Suprapubic skin (tissue), 4 donors: Measurements from ENCODE around the gene ZNF277. TPM values are rescaled to one million over a fixed set of nuclear protein-coding genes. Genes with fewer than 3 reads are reported as not detected.

Source experiments
- DNase-seq, 2 donors: peaks; one replicate each; pipeline ENCODE4 v3.0.0-alpha.2; 2019; ENCODE audit warnings: low spot score in 2 of 2
- H3K27ac ChIP-seq: fragments of 200-600 bp; sonication (generic); one replicate; pipeline ENCODE4 v1.5.1; 2019
- H3K27me3 ChIP-seq: fragments of 200-600 bp; sonication (generic); one replicate; pipeline ENCODE4 v1.5.1; 2019
- H3K36me3 ChIP-seq: fragments of 200-600 bp; sonication (generic); one replicate; pipeline ENCODE4 v1.5.1; 2019
- H3K4me1 ChIP-seq: fragments of 200-600 bp; sonication (generic); one replicate; pipeline ENCODE4 v1.5.1; 2019
- H3K4me3 ChIP-seq: fragments of 200-600 bp; sonication (generic); one replicate; pipeline ENCODE4 v1.5.1; 2019; ENCODE audit warnings: mild to moderate bottlenecking
- H3K9me3 ChIP-seq: fragments of 200-600 bp; sonication (generic); one replicate; pipeline ENCODE4 v1.5.1; 2019
- EP300 ChIP-seq: sonication (generic); formaldehyde crosslinking; IDR thresholded peaks from one replicate; pipeline ENCODE4 v1.6.1; 2017; ENCODE audit warnings: antibody characterized with exemption
- POLR2A ChIP-seq, 2 donors: fragments of 450-650 bp; IDR thresholded peaks; one replicate each; pipeline ENCODE4 v1.6.1; 2017; ENCODE audit warnings: antibody characterized with exemption in 2 of 2, mild to moderate bottlenecking in 2 of 2, moderate library complexity in 2 of 2
- POLR2AphosphoS5 ChIP-seq, 3 donors: sonication (generic); formaldehyde crosslinking; IDR thresholded peaks; one replicate each; pipeline ENCODE4 v1.6.1; 2017; ENCODE audit warnings: antibody characterized with exemption in 3 of 3
- WGBS: methylation state at CpG from one replicate; pipeline ENCODE4 v1.1.5; 2018; 5-methylcytosine and 5-hydroxymethylcytosine counted together
- total RNA-seq, 4 donors: library from RNA; depleted of rRNA; stranded (reverse); fragments of >200 nt; gene quantifications; one replicate each; pipeline ENCODE4 v1.1.0, GENCODE V29; 2016
- TF ChIP-seq, protein P1 (sequence below), 2 donors: fragments of 200-600 bp in 1 of 2; fragments of 450-650 bp in 1 of 2; sonication (generic) in 1 of 2; IDR thresholded peaks; one replicate each; pipeline ENCODE4 v1.5.1; 2016 to 2019; ENCODE audit warnings: antibody characterized with exemption in 2 of 2, mild to moderate bottlenecking in 1 of 2, moderate library complexity in 1 of 2

Gene ZNF277
- total RNA-seq, 4 donors from 2014 or later = 16.5 to 31.9 (median 25.5) TPM

DNA sequence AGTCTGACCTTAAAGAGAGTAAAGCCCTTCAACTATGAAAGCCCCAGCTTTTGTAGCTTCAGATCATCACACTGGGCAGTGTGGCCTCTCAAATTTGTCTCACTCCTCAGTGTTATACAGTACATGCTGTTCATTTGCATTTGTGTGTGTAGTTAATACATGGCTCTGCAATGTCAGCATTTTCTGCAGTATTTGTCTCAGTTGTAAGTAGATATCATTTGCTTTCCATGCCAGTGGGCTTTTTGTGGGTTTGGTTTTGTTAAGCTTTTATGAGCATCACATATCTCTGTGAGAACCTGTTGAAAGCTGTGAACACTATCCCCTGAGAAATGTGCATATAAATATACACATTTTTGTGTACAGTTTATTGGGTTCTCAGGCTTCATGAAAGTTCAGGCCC lies 57.0 kb downstream of the ZNF277 start:
- H3K27me3 ChIP-seq = no peaks in the 10 kb centered on the region
- peaks cover 4% of the 10 kb centered on the region for H3K4me1 ChIP-seq
- DNase-seq = no peak
- H3K36me3 ChIP-seq = no peaks in the 10 kb centered on the region
- no peak overlapping the region for H3K4me3 ChIP-seq
- no peak overlapping the region for H3K27ac ChIP-seq
- TF ChIP-seq POLR2A (IDR thresholded peaks at IDR 0.05) (no peak), EP300 (no peak), POLR2AphosphoS5 (IDR thresholded peaks at IDR 0.05) (no peak)
- TF ChIP-seq, protein P1, sequence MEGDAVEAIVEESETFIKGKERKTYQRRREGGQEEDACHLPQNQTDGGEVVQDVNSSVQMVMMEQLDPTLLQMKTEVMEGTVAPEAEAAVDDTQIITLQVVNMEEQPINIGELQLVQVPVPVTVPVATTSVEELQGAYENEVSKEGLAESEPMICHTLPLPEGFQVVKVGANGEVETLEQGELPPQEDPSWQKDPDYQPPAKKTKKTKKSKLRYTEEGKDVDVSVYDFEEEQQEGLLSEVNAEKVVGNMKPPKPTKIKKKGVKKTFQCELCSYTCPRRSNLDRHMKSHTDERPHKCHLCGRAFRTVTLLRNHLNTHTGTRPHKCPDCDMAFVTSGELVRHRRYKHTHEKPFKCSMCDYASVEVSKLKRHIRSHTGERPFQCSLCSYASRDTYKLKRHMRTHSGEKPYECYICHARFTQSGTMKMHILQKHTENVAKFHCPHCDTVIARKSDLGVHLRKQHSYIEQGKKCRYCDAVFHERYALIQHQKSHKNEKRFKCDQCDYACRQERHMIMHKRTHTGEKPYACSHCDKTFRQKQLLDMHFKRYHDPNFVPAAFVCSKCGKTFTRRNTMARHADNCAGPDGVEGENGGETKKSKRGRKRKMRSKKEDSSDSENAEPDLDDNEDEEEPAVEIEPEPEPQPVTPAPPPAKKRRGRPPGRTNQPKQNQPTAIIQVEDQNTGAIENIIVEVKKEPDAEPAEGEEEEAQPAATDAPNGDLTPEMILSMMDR (IDR thresholded peaks at IDR 0.05) = no peak
- H3K9me3 ChIP-seq = no peaks in the 10 kb centered on the region

GRCh38 chr7:112266141-112266540 lies 59.6 kb downstream of the ZNF277 start:
- 95% methylated on average over 3 of the region's 3 CpGs for WGBS
- TF ChIP-seq POLR2A (IDR thresholded peaks at IDR 0.05) (no peak), EP300 (no peak), POLR2AphosphoS5 (IDR thresholded peaks at IDR 0.05) (no peak)
- TF ChIP-seq, protein P1 (IDR thresholded peaks at IDR 0.05) = no peak

DNA sequence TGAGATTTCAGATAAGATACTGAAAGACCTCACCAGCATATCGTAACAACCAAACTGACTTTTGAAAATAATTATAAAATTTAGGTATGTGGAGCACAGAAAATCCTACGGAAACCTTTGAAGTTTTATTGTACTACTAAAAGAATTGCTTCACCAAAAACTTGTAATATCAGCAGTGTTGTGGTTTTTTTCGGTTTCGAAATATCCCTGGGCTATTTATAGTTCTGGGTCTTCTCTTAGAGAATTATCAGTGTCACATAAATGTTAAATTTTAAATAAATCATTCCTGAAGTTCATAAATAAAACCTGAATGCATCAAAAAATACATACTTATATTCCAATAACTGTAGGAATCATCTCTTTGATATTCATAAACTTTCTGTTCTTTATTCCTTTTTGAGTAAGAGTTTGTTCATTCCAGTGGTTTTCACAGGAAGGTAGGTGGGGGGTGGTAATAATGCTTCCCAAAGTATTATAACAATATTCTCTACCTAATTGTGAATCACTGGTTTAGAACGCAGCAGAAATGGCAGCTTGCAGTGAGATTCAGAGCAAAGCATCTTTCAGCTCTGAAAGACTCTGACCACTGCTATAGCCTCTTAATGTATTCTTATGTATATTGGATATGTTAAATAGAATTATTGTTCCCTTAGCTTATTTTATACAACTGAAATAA lies 60.2 kb downstream of the ZNF277 start:
- WGBS = 59% methylated on average over 5 of the region's 5 CpGs
- DNase-seq = no peak
- H3K4me3 ChIP-seq = no peak overlapping the region
- no peak overlapping the region for H3K27ac ChIP-seq
- TF ChIP-seq POLR2AphosphoS5 (IDR thresholded peaks at IDR 0.05) (no peak), EP300 (no peak), POLR2A (IDR thresholded peaks at IDR 0.05) (no peak)
- TF ChIP-seq, protein P1 (IDR thresholded peaks at IDR 0.05) = no peak
- H3K36me3 ChIP-seq = no peaks in the 10 kb centered on the region
- H3K4me1 ChIP-seq = peaks cover 4% of the 10 kb centered on the region
- H3K27me3 ChIP-seq = no peaks in the 10 kb centered on the region
- H3K9me3 ChIP-seq = no peaks in the 10 kb centered on the region

More at GRCh38 chr7:112266141-112266540, 59.6 kb downstream of the ZNF277 start:
- H3K4me1 ChIP-seq = peaks cover 4% of the 10 kb centered on the region
- H3K27me3 ChIP-seq = no peaks in the 10 kb centered on the region
- no peaks in the 10 kb centered on the region for H3K36me3 ChIP-seq
- DNase-seq = no peak
- no peaks in the 10 kb centered on the region for H3K9me3 ChIP-seq
- no peak overlapping the region for H3K4me3 ChIP-seq
- no peak overlapping the region for H3K27ac ChIP-seq

GRCh38 chr7:112267944-112268691 lies 61.6 kb downstream of the ZNF277 start:
- DNase-seq = no peak
- H3K4me3 ChIP-seq = no peak overlapping the region
- no peak for TF ChIP-seq EP300
- no peak for TF ChIP-seq POLR2A (IDR thresholded peaks at IDR 0.05)
- TF ChIP-seq, protein P1 (IDR thresholded peaks at IDR 0.05) = no peak
- no peak for TF ChIP-seq POLR2AphosphoS5 (IDR thresholded peaks at IDR 0.05)
- H3K9me3 ChIP-seq = no peaks in the 10 kb centered on the region
- 86% methylated on average over 1 of the region's 1 CpG for WGBS
- H3K27ac ChIP-seq = no peak overlapping the region
- no peaks in the 10 kb centered on the region for H3K36me3 ChIP-seq
- peaks cover 4% of the 10 kb centered on the region for H3K4me1 ChIP-seq
- no peaks in the 10 kb centered on the region for H3K27me3 ChIP-seq

DNA sequence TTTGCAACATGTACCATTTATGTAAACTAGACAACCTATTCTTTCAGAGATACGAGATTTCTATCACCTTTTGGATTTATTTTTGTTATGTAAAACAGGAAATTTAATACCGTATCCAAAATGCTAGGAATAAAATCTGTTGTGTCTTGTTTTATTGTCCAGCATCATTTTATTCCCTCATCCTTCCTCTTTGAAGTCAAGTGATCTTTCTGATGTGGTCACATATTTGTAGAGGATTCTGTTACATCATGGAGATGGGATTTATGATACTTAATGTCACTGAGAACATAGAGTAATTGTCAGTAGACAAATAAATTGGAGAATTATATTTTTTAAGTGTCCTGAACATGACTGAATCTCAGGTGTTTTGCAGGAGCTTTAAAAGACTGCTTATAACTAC lies 64.7 kb downstream of the ZNF277 start:
- no peaks in the 10 kb centered on the region for H3K36me3 ChIP-seq
- no peaks in the 10 kb centered on the region for H3K9me3 ChIP-seq
- H3K27ac ChIP-seq = no peak overlapping the region
- no peak for DNase-seq
- WGBS = 45% methylated on average over 2 of the region's 2 CpGs
- peaks cover 4% of the 10 kb centered on the region for H3K4me1 ChIP-seq
- H3K4me3 ChIP-seq = no peak overlapping the region
- H3K27me3 ChIP-seq = no peaks in the 10 kb centered on the region
- TF ChIP-seq, protein P1 (IDR thresholded peaks at IDR 0.05) = no peak
- TF ChIP-seq POLR2AphosphoS5 (IDR thresholded peaks at IDR 0.05) = no peak
- TF ChIP-seq POLR2A (IDR thresholded peaks at IDR 0.05) = no peak
- TF ChIP-seq EP300 = no peak
